ENCODE results near the gene TJP3.

DNA sequence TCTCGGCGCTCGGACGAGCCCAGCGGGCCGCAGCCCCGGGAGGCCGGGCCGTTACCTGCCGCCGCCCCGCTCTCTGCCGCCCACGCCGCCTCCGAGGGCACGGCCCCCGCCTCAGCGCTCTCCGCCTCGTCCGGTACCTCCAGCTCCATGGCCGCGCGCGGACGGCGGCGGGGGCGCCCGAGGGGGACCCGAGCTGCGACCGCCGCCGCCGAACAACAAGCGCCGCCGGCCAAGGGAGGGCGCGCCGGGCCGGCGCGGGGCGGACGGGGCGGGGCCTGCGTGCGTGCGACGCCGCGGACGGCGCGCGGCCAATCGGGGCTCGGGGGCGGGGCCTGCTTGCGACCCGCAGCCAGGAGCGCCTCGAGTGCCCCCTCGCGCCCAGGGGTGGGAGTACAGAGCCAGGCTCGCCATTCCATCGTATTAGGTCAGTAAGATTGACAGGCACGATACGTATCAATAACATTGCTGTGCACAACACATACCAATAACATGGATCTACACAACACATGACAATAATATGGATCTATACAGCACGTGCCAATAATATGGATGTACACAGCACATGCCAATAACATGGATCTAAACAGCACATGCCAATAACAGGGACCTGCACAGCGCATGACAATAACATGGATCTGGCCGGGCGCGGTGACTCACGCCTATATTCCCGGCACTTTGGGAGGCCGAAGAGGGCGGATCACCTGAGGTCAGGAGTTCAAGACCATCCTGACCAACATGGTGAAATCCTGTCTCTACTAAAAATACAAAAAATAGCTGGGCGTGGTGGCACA lies 7.7 kb upstream of the TJP3 start, which contains the start of gene PIP5K1C:
- TF ChIP-seq, protein P1, sequence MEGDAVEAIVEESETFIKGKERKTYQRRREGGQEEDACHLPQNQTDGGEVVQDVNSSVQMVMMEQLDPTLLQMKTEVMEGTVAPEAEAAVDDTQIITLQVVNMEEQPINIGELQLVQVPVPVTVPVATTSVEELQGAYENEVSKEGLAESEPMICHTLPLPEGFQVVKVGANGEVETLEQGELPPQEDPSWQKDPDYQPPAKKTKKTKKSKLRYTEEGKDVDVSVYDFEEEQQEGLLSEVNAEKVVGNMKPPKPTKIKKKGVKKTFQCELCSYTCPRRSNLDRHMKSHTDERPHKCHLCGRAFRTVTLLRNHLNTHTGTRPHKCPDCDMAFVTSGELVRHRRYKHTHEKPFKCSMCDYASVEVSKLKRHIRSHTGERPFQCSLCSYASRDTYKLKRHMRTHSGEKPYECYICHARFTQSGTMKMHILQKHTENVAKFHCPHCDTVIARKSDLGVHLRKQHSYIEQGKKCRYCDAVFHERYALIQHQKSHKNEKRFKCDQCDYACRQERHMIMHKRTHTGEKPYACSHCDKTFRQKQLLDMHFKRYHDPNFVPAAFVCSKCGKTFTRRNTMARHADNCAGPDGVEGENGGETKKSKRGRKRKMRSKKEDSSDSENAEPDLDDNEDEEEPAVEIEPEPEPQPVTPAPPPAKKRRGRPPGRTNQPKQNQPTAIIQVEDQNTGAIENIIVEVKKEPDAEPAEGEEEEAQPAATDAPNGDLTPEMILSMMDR (IDR thresholded peaks at IDR 0.05; ENCODE audit: low read depth, low read length): peak; percentile 58
- TF ChIP-seq POLR2A (IDR thresholded peaks at IDR 0.05; ENCODE audit: extremely low read depth, insufficient read length): no peak
- TF ChIP-seq, protein P2, sequence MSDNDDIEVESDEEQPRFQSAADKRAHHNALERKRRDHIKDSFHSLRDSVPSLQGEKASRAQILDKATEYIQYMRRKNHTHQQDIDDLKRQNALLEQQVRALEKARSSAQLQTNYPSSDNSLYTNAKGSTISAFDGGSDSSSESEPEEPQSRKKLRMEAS (IDR thresholded peaks at IDR 0.05; ENCODE audit: low read depth, low read length): peak; percentile 66; the same call in 1 of the 2 replicates
